Endothelial cell of umbilical vein (primary cell): ENCODE data around the gene RBMS1. TPM values are rescaled to one million over a fixed set of nuclear protein-coding genes. Genes with fewer than 3 reads are reported as not detected.

Experiments used
- BruUV-seq: library from RNA; stranded (reverse); fragments of 400-500 nt; replicated peaks from 2 replicates; lab custom pipeline; 2021; lab: Mats Ljungman, UMichigan
- CTCF ChIA-PET: fragments of 300-600, 350-600 bp; sonication (Branson Sonifier 250); formaldehyde crosslinking; loops from one replicate; lab custom pipeline; 2021; ENCODE audit warnings: antibody characterized with exemption, inconsistent platforms; lab: Charles Lee
- POLR2A ChIA-PET: fragments of 300-600, 350-600 bp; sonication (Branson Sonifier 250); formaldehyde crosslinking; loops from one replicate; lab custom pipeline; 2021; ENCODE audit warnings: antibody characterized with exemption, inconsistent platforms; lab: Charles Lee
- DNase-seq: peaks from one replicate; pipeline ENCODE4 v3.0.0-alpha.2; 2011; ENCODE audit warnings: low read depth, low spot score
- FAIRE-seq: peaks from 2 replicates; lab custom pipeline; 2011; peaks lifted over from hg19 to GRCh38; lab: Jason Lieb, UNC
- H2AFZ ChIP-seq: 2 replicates; pipeline ENCODE4 v1.6.0; 2012; ENCODE audit warnings: low read depth, low read length, control low read depth, inconsistent platforms
- H3K27ac ChIP-seq: 2 replicates; pipeline ENCODE4 v1.5.1; 2011; ENCODE audit warnings: low read depth, mild to moderate bottlenecking, control low read depth, low read length, moderate library complexity; ENCODE audit not compliant: insufficient read depth
- H3K27me3 ChIP-seq, 2 experiments: 2 replicates each; pipeline versions ENCODE4 v1.6.0 to v1.6.1; 2011; ENCODE audit warnings: low read length in 2 of 2, mixed read lengths in 1 of 2; ENCODE audit not compliant: control insufficient read depth in 2 of 2, insufficient read depth in 2 of 2
- H3K36me3 ChIP-seq, 2 experiments: 2 replicates in 1 of 2; 3 replicates in 1 of 2; pipeline ENCODE4 v1.5.1; 2011; ENCODE audit warnings: low read length in 2 of 2, mild to moderate bottlenecking in 1 of 2, moderate library complexity in 1 of 2; ENCODE audit not compliant: control insufficient read depth in 2 of 2, insufficient read depth in 2 of 2; ENCODE audit errors: extremely low read depth in 1 of 2
- H3K4me1 ChIP-seq: 3 replicates; pipeline ENCODE4 v1.5.1; 2011; ENCODE audit warnings: mild to moderate bottlenecking, low read length; ENCODE audit not compliant: control insufficient read depth, insufficient read depth; ENCODE audit errors: extremely low read depth
- H3K4me2 ChIP-seq: 2 replicates; pipeline ENCODE4 v1.6.1; 2011; ENCODE audit warnings: low read length, control low read depth, mixed read lengths; ENCODE audit not compliant: insufficient read depth
- H3K4me3 ChIP-seq, 3 experiments: fragments of 200-600 bp in 1 of 3; sonication (generic), shearing (Covaris generic) in 1 of 3; replicated peaks in 1 of 3; 2 replicates each; pipeline ENCODE4 v1.5.1; 2011 to 2016; ENCODE audit warnings: control low read depth in 3 of 3, low read length in 3 of 3, mild to moderate bottlenecking in 2 of 3, inconsistent platforms in 1 of 3, low read depth in 1 of 3, moderate library complexity in 1 of 3; ENCODE audit not compliant: insufficient read depth in 1 of 3
- H3K79me2 ChIP-seq: 2 replicates; pipeline ENCODE4 v1.6.0; 2012; ENCODE audit warnings: low read length, inconsistent platforms; ENCODE audit not compliant: control insufficient read depth, insufficient read depth
- H3K9ac ChIP-seq: replicated peaks from 2 replicates; pipeline ENCODE3; 2011; ENCODE audit warnings: low read length, control low read depth; ENCODE audit not compliant: insufficient read depth; ENCODE audit errors: extremely low read depth
- H3K9me1 ChIP-seq: replicated peaks from 3 replicates; pipeline ENCODE4 v1.6.0; 2011; ENCODE audit warnings: mild to moderate bottlenecking, low read length; ENCODE audit not compliant: control insufficient read depth, insufficient read depth; ENCODE audit errors: extremely low read depth
- H3K9me3 ChIP-seq: replicated peaks from 2 replicates; pipeline ENCODE4 v1.5.1; 2012; ENCODE audit warnings: low read length, inconsistent platforms; ENCODE audit not compliant: control insufficient read depth, insufficient read depth
- H4K20me1 ChIP-seq: replicated peaks from 2 replicates; pipeline ENCODE3; 2011; ENCODE audit warnings: mild to moderate bottlenecking, low read length; ENCODE audit not compliant: control insufficient read depth, insufficient read depth; ENCODE audit errors: extremely low read depth
- CTCF ChIP-seq, 2 donors: IDR thresholded peaks; 1 replicate in 1 of 2; 2 replicates in 1 of 2; pipeline ENCODE4 v1.5.1; 2011; ENCODE audit warnings: low read length in 2 of 2, mild to moderate bottlenecking in 2 of 2, moderate library complexity in 2 of 2, control low read depth in 1 of 2, inconsistent platforms in 1 of 2, low read depth in 1 of 2; ENCODE audit not compliant: insufficient read depth in 1 of 2; ENCODE audit errors: extremely low read depth in 1 of 2
- EZH2 ChIP-seq: IDR thresholded peaks from 2 replicates; pipeline ENCODE4 v1.6.1; 2012; ENCODE audit warnings: borderline replicate concordance, low read depth, mild to moderate bottlenecking, moderate library complexity, low read length, inconsistent platforms; ENCODE audit not compliant: severe bottlenecking
- FOS ChIP-seq: IDR thresholded peaks from 2 replicates; pipeline ENCODE4 v1.6.1; 2011; ENCODE audit warnings: mild to moderate bottlenecking, low read length, moderate library complexity, borderline replicate concordance; ENCODE audit not compliant: insufficient read depth
- GATA2 ChIP-seq: IDR thresholded peaks from 2 replicates; pipeline ENCODE4 v1.7.0; 2011; ENCODE audit warnings: low read depth, mild to moderate bottlenecking, moderate library complexity, mixed read lengths, low read length; ENCODE audit not compliant: insufficient read length, insufficient read depth
- JUN ChIP-seq: IDR thresholded peaks from 2 replicates; pipeline ENCODE4 v1.6.1; 2011; ENCODE audit warnings: borderline replicate concordance, low read depth; ENCODE audit not compliant: insufficient read length, insufficient read depth
- MAX ChIP-seq: IDR thresholded peaks from 2 replicates; pipeline ENCODE4 v1.6.1; 2011; ENCODE audit not compliant: insufficient read depth, insufficient read length
- MYC ChIP-seq: IDR thresholded peaks from one replicate; pipeline ENCODE4 v1.6.1; 2011; ENCODE audit warnings: mild to moderate bottlenecking, low read depth, low read length
- POLR2A ChIP-seq: IDR thresholded peaks from 2 replicates; pipeline ENCODE4 v1.6.1; 2012; ENCODE audit warnings: low read depth, mild to moderate bottlenecking, control low read depth, low read length
- POLR2AphosphoS5 ChIP-seq: IDR thresholded peaks from 2 replicates; pipeline ENCODE4 v1.6.1; 2012; ENCODE audit warnings: low read depth, mild to moderate bottlenecking, control low read depth, low read length, moderate library complexity; ENCODE audit not compliant: insufficient read depth
- dilution Hi-C: fragments of 300-500 bp; cut with MboI; formaldehyde crosslinking; loops from one replicate; pipeline ENCODE4 v1.15.0; 2019; ENCODE audit warnings: low sequenced_read_pairs; ENCODE audit not compliant: extremely low pct_ligation_motif_present
- intact Hi-C: fragments of 100-400 bp; cut with micrococcal nuclease; formaldehyde crosslinking; loops from one replicate; pipeline ENCODE4 v1.10.0; 2022
- polyA plus RNA-seq, 4 experiments: library from polyadenylated mRNA; depleted of rRNA in 3 of 4; stranded (reverse) in 3 of 4; unstranded in 1 of 4; fragments of >200 nt; gene quantifications; 2 replicates each; pipeline versions ENCODE4 v1.2.1 to v1.2.3, GENCODE V29; 2011 to 2012; ENCODE audit warnings: missing spikeins in 1 of 4
- total RNA-seq: library from RNA; stranded (reverse); gene quantifications from 2 replicates; pipeline ENCODE4 v1.2.3, GENCODE V29; 2021

Gene RBMS1
- total and polyA plus RNA-seq, 2 donors (not counting 3 experiments of a cell fraction or from before 2014, with no cell fraction given): 60.0 to 93.3 TPM

- dilution Hi-C loops: no loop called here
- intact Hi-C loops: no loop called here
- Histone ChIP-seq H3K27ac (no peak overlapping the region), H4K20me1 (peaks cover 13% of the 10 kb centered on the region), H3K27me3 (no peaks in the 10 kb centered on the region), H3K9ac (no peak overlapping the region), H3K9me1 (peaks cover 4% of the 10 kb centered on the region), H3K79me2 (peaks cover 87% of the 10 kb centered on the region), H3K4me2 (no peak overlapping the region), H3K4me1 (no peaks in the 10 kb centered on the region), H3K36me3 (no peaks in the 10 kb centered on the region), H3K4me3 (no peak overlapping the region), H3K9me3 (no peaks in the 10 kb centered on the region), H2AFZ (no peak overlapping the region)
- no peak for FAIRE-seq
- DNase-seq: no peak
- no peak for TF ChIP-seq GATA2
- TF ChIP-seq FOS: no peak
- no peak for TF ChIP-seq POLR2A
- TF ChIP-seq JUN: no peak
- TF ChIP-seq MAX: no peak
- no peak for TF ChIP-seq MYC
- no peak for TF ChIP-seq POLR2AphosphoS5
- TF ChIP-seq EZH2: no peak
- no peak for TF ChIP-seq CTCF (IDR thresholded peaks at IDR 0.05; ENCODE audit: extremely low read depth in 1 of 2, insufficient read depth in 1 of 2, low read depth in 1 of 2, low read length in 2 of 2)
- ChIA-PET CTCF (interaction anchor here (1.4 to 2.0 kb wide), 2 partner anchors 50 to 440 kb away, joined by 4 to 6 read pairs; no protein-coding TSS in a partner anchor), POLR2A (no interaction called here)
- no TSS peak for BruUV-seq
Observed at GRCh38 chr2:160479269-160479668, 14.3 kb downstream of the RBMS1 start.
